Left renal pelvis (tissue), 4 donors: ENCODE measurements around the gene SLC16A10. TPM values are rescaled to one million over a fixed set of nuclear protein-coding genes. Genes with fewer than 3 reads are reported as not detected.
"Not testable (repeated sequence)": the region's sequence is repeated elsewhere in the genome, so short reads cannot be mapped to it uniquely, and the experiment has no call there.

Source experiments
- DNase-seq, 4 donors: peaks; one replicate each; pipeline ENCODE4 v3.0.0-alpha.2; 2013; ENCODE audit warnings: low read depth in 4 of 4, low spot score in 3 of 4
- polyA plus RNA-seq, 4 donors: library from polyadenylated mRNA; unstranded; fragments of 120-200 nt; gene quantifications; one replicate each; pipeline ENCODE4 v1.2.1, GENCODE V29; 2013; ENCODE audit not compliant: insufficient read length in 4 of 4

The SLC16A10 gene
- polyA plus RNA-seq, 4 donors = 1.1 to 29.2 (median 24.5) TPM

GRCh38 chr6:111080698-111081097, 6.6 kb upstream of the SLC16A10 start:
- no peak for DNase-seq

DNA sequence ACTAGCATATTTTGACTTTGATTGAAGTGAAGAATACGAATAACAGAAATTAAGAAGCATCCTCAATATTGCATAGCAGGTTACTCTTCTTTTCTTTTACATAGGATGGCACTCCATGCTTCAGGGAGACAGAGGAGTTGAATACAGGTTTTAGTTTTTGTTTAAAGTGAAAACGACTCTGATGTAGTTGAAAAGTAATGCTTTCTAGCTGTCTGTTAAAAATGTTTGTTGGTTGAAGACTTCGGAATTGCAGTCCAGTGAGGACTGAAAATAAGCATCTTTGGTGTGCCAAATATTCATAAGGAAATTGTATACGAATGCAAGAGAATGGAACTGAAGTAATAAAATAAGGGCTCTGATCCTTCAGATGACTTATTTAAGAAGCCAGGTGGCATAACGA, 618 bp upstream of the SLC16A10 start:
- DNase-seq = no peak

- DNase-seq = no peak
Observed at GRCh38 chr6:111087871-111088667, 766 bp downstream of the SLC16A10 start.

DNA sequence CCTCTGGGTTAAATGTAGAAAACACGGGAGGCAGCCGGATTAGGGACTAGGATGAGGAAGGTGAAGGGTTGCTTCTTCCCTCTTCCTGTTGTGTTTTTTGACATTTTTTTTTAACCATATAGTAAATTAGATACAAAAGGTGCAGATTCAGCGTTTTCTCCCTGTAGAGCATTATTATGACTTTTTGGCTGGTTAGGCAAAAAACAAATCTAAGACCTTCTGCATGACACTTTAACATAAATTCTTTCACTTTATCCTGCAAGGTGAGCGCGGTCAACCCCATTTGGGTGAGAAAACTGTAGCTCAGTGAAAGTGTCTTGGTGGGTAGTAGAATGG, 1.3 kb downstream of the SLC16A10 start:
- DNase-seq = no peak

DNA sequence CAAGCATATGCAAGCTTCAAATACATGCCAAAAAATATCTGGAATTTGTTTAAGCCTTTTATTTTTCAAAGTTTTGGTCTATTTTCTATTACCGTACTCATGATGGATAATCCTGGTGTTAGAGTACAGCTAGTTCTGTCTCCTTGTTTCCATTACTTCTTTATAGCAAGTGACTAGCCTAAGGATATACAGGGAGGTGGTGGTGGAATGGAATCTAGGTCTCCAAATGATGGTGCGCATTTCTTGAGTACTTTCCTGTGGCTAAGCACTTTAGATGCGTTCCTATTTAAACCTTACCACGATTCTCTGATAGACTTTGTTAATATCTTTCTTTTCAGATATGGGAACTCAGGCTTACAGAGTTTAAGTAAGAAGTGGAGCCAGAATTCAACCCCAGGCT, 3.5 kb downstream of the SLC16A10 start:
- no peak for DNase-seq

DNA sequence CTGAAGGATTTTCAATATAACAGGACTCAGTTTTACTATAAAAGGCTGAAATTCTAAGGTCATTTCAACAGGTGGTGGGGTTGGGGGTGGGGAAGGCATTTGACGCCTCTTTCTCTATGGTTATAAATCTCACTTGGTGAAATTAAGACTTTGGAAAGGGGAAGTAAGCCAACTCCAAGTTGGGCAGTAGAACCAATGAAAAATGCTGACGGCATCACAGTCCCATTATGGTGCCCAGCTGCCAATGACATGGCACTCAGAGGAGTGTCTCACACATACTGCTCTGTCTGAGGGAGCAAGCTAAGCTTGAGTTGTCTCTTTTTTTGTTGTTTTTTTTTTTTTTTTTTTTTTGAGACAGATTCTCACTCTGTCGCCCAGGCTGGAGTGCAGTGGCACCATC, 4.7 kb downstream of the SLC16A10 start:
- DNase-seq = no peak

DNA sequence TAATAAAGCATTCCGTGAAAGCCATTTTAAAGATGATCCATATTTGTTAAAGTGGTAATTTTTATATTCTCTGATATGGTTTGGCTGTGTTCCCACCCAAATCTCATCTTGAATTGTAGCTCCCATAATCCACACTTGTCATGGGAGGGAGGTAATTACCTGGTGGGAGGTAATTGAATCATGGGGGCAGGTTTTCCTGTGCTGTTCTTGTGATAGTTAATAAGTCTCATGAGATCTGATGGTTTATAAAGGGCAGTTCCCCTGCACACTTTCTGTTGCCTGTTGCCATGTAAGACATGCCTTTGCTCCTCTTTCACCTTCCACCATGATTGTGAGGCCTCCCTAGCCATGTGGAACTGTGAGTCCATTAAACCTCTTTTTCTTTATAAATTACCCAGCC, 8.2 kb downstream of the SLC16A10 start:
- not testable (repeated sequence) for DNase-seq

GRCh38 chr6:111096246-111096645, 8.9 kb downstream of the SLC16A10 start:
- DNase-seq = no peak

GRCh38 chr6:111098597-111098996, 11.3 kb downstream of the SLC16A10 start:
- no peak for DNase-seq

DNA sequence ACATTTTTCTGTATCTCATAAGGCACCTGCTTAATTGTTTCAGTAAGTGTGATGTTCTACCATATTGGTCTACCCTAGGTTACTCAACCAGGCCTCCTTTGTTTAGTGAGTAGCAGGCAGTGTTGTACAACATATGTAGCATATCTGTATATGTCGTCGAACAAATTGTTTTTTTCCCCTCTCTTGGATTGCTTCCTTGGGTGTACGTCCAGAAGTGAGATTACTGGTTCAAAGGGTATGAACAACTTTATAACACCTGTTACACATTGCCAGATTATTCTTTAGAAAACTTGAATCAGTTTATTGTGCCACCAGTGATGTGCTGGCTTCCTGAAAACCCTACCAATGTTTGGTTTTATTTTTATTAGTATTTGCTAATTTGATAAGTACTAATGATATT, 14.7 kb downstream of the SLC16A10 start:
- no peak for DNase-seq

GRCh38 chr6:111105578-111105977, 18.3 kb downstream of the SLC16A10 start:
- DNase-seq = no peak

DNA sequence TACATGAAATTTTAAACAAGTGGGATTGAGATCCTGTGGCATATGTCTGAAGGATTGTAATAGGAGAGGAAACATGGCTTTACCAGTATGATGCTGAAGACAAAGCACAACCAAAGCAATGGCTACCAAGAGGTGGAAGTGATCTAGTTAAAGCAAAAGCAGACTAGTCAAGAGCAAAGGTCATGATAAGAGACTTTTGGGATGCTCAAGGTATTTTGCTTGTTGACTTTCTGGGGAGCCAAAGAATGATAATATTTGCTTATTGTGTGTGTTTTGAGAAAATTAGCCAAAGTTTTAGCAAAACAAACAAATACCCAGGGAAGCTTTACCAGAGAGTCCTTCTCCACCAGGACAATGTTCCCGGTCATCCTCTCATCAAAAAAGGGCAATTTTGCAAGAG, 20.3 kb downstream of the SLC16A10 start:
- no peak for DNase-seq

GRCh38 chr6:111110036-111110435, 22.7 kb downstream of the SLC16A10 start:
- DNase-seq = no peak

DNA sequence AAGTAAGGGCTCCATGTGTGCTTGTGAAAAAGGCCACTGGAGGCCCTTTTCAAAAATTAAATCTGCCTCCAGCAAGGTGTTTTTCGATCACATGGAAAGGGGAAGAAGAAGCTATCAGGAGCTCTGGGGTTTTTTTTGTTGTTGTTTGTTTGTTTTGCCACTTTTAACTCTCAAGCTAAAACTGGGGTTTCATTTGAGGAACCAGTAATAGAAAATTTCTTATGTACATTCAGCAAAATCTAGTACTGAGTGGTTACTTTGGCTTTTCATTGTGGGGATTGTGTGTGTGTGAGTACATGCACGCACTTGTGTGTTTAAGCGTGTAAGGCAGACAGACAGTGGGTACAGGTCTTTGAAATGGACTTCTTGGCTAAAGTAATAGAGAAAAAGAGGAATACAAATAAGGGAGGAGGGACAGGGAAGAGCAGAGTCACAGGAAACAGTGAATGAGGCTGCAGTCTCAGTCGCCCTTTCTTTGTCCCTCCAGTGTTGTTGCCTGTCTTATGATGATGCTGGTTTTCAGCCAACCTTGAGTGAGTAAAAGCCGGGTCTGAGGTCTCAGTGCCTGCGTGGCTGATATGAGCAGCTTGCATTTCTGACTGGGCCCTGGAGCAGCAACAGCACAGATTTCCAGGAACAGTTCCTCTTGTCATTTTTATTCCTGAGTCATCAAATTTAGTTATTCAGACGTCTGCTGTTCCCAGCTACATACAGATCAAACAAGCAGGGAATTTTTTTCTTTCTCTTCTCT, 26.2 kb downstream of the SLC16A10 start:
- DNase-seq = no peak

- DNase-seq = no peak
Observed at GRCh38 chr6:111114087-111114443, 26.8 kb downstream of the SLC16A10 start.

GRCh38 chr6:111114482-111114881, 27.2 kb downstream of the SLC16A10 start:
- no peak for DNase-seq

DNA sequence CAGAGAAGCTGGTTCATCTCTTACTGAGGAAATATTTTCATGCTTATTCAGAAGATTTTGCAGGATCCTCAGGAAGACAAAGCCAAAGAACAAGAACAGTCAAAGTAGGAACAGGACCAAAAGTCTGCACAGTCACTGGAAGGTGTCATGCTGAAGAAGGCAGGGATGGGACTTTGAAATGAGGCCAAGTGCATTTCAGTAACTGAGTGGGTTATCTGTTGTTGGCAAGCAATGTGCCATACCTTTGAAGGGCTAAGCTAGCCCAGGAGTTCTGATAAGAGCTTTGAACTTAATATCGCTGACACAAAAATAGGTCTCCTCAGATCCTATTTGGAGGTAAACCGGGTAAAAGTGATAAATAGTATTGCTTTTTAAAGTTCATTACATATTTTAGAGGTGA, 31.5 kb downstream of the SLC16A10 start:
- DNase-seq = no peak

DNA sequence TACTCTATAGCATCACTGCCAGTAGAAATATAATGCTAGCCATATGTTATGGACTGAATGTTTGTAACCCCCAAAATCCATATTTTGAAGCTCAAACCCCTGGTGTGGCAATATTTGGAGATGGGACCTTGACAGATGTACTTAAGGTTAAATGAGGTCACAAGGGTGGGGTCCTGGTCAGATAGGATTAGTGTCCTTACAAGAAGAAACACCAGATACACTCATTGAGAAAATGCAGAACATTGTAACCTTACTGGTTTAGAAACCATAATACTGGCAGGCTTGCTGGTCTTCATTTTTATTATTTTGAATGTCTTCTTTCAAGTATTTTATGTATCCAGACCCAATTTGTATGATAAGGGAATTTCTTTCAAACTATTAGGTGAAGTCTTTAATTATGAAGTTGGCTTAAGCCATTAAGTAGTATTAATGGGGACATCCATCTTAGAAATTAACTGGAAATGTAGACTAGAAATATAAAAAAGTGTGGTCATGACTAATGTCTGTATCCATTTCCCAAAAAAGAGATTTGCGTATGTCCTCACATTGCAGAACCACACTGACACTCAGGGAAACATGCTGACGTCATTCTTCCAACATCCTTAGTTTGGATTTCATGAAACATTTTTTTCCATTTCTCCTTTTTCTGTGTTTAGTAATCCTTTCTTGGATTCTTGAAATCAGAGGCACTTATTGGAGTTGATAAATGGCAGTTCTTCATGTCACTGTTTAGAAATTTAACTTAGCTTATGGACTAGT, 32.4 kb downstream of the SLC16A10 start:
- no peak for DNase-seq

- DNase-seq = no peak
Observed at GRCh38 chr6:111121789-111122350, 34.6 kb downstream of the SLC16A10 start.

GRCh38 chr6:111122458-111123286, 35.4 kb downstream of the SLC16A10 start:
- no peak for DNase-seq
